Measurements from ENCODE around the gene EHD4.

The EHD4 gene

GRCh38 chr15:41915255-41915994, 56.9 kb downstream of the EHD4 start:
- peak; percentile 57 to 89 (median 78) for DNase-seq

GRCh38 chr15:41914411-41914810, 57.9 kb downstream of the EHD4 start:
- peak in 3 of 4 experiments; percentile 38 to 51 (median 50) for DNase-seq

GRCh38 chr15:41913256-41913655, 59.1 kb downstream of the EHD4 start:
- DNase-seq, result no peak

- no peak for DNase-seq
Observed at GRCh38 chr15:41911691-41912345, 60.5 kb downstream of the EHD4 start.

- no peak for DNase-seq
Observed at GRCh38 chr15:41908736-41909461, 63.5 kb downstream of the EHD4 start.

- peak; percentile 45 to 78 (median 70) for DNase-seq
Observed at GRCh38 chr15:41907141-41907540, 65.2 kb downstream of the EHD4 start.

GRCh38 chr15:41906608-41907007, 65.7 kb downstream of the EHD4 start:
- no peak for DNase-seq

GRCh38 chr15:41905036-41905793, 67.1 kb downstream of the EHD4 start:
- DNase-seq, result no peak

GRCh38 chr15:41904541-41905005, 67.8 kb downstream of the EHD4 start:
- peak; percentile 54 to 69 (median 64) for DNase-seq

GRCh38 chr15:41903782-41904181, 68.6 kb downstream of the EHD4 start:
- DNase-seq, result no peak

- DNase-seq, result no peak
Observed at GRCh38 chr15:41901431-41901830, 70.9 kb downstream of the EHD4 start.

GRCh38 chr15:41900526-41901380, 71.6 kb downstream of the EHD4 start:
- no peak for DNase-seq

- no peak for DNase-seq
Observed at GRCh38 chr15:41899854-41900442, 72.4 kb downstream of the EHD4 start.

- no peak for DNase-seq
Observed at GRCh38 chr15:41897363-41897799, 75.0 kb downstream of the EHD4 start.

GRCh38 chr15:41896566-41896965, 75.8 kb downstream of the EHD4 start:
- no peak for DNase-seq

GRCh38 chr15:41895957-41896356, 76.4 kb downstream of the EHD4 start:
- no peak for DNase-seq

GRCh38 chr15:41895491-41895890, 76.9 kb downstream of the EHD4 start:
- no peak for DNase-seq

- peak; percentile 81 to 87 (median 86) for DNase-seq
Observed at GRCh38 chr15:41894791-41895463, 77.4 kb downstream of the EHD4 start.

- no peak for DNase-seq
Observed at GRCh38 chr15:41894251-41894790, 78.0 kb downstream of the EHD4 start.

Measured in suppressor macrophage (primary cell).